A204.1 (cell line): Measurements from ENCODE around the gene UBA3.
A peak's percentile ranks its signal among the peaks of the same experiment; 100 is the strongest.

Experiments
- FAIRE-seq: peaks from 2 replicates; lab custom pipeline; 2012; peaks lifted over from hg19 to GRCh38; lab: Jason Lieb, UNC

UBA3 gene

GRCh38 chr3:69097407-69098086, 17.4 kb upstream of the UBA3 start:
- FAIRE-seq: no peak

- FAIRE-seq: no peak
Observed at GRCh38 chr3:69096299-69096698, 16.1 kb upstream of the UBA3 start.

- no peak for FAIRE-seq
Observed at GRCh38 chr3:69095636-69096035, 15.5 kb upstream of the UBA3 start.

GRCh38 chr3:69094467-69095205, 14.5 kb upstream of the UBA3 start:
- no peak for FAIRE-seq

GRCh38 chr3:69092030-69092516, 11.9 kb upstream of the UBA3 start:
- no peak for FAIRE-seq

- FAIRE-seq: no peak
Observed at GRCh38 chr3:69091389-69092029, 11.3 kb upstream of the UBA3 start.

GRCh38 chr3:69090021-69090420, 9.9 kb upstream of the UBA3 start:
- FAIRE-seq: no peak

- no peak for FAIRE-seq
Observed at GRCh38 chr3:69088063-69088462, 7.9 kb upstream of the UBA3 start.

- no peak for FAIRE-seq
Observed at GRCh38 chr3:69087030-69087791, 7.0 kb upstream of the UBA3 start.

- FAIRE-seq: no peak
Observed at GRCh38 chr3:69085833-69086722, 5.9 kb upstream of the UBA3 start.

- FAIRE-seq: no peak
Observed at GRCh38 chr3:69085168-69085832, 5.1 kb upstream of the UBA3 start.

- peak; percentile 46 for FAIRE-seq
Observed at GRCh38 chr3:69084326-69085167, 4.4 kb upstream of the UBA3 start, which contains the start of gene ARL6IP5. ARL6IP5 (plus strand) TSS chr3:69084937; CDS start chr3:69085048, 111 bp downstream.

GRCh38 chr3:69082805-69083204, 2.6 kb upstream of the UBA3 start:
- no peak for FAIRE-seq

- FAIRE-seq: no peak
Observed at GRCh38 chr3:69082361-69082760, 2.2 kb upstream of the UBA3 start.

GRCh38 chr3:69081583-69082262, 1.6 kb upstream of the UBA3 start:
- FAIRE-seq: no peak

GRCh38 chr3:69079269-69080159, 651 bp downstream of the UBA3 start:
- FAIRE-seq: no peak

GRCh38 chr3:69072928-69073327, 7.2 kb downstream of the UBA3 start:
- FAIRE-seq: no peak

GRCh38 chr3:69066121-69066520, 14.0 kb downstream of the UBA3 start:
- no peak for FAIRE-seq
